Right atrium auricular region (tissue), 2 donors: ENCODE results near the gene JMJD4. TPM values are rescaled to one million over a fixed set of nuclear protein-coding genes. Genes with fewer than 3 reads are reported as not detected.

Source experiments
- DNase-seq: peaks from one replicate; pipeline ENCODE4 v3.0.0-alpha.2; 2019; ENCODE audit warnings: low spot score
- H3K27ac ChIP-seq, 2 donors: fragments of 200-600 bp; sonication (generic); 1 replicate in 1 of 2; 2 replicates in 1 of 2; pipeline ENCODE4 v1.5.1; 2016 to 2019
- H3K27me3 ChIP-seq, 2 donors: fragments of 200-600 bp; sonication (generic); one replicate each; pipeline versions ENCODE4 v1.5.1 to v1.6.0; 2017 to 2019
- H3K36me3 ChIP-seq: fragments of 200-600 bp; sonication (generic); one replicate; pipeline ENCODE4 v1.5.1; 2016
- H3K4me1 ChIP-seq, 2 donors: fragments of 200-600 bp; sonication (generic); one replicate each; pipeline versions ENCODE4 v1.5.1 to v1.6.0; 2017 to 2019
- H3K4me3 ChIP-seq, 2 donors: fragments of 200-600 bp; sonication (generic); 1 replicate in 1 of 2; 2 replicates in 1 of 2; pipeline ENCODE4 v1.5.1; 2017 to 2019; ENCODE audit warnings: mild to moderate bottlenecking in 1 of 2, moderate library complexity in 1 of 2
- H3K9me3 ChIP-seq, 2 donors: fragments of 200-600 bp; sonication (generic); one replicate each; pipeline ENCODE4 v1.5.1; 2019
- total RNA-seq, 2 donors: library from RNA; depleted of rRNA; stranded (reverse); fragments of >200 nt; gene quantifications; one replicate each; pipeline ENCODE4 v1.1.0, GENCODE V29; 2016
- TF ChIP-seq, protein P1 (sequence below), 2 donors: fragments of 200-600 bp; sonication (generic); IDR thresholded peaks; one replicate each; pipeline ENCODE4 v1.5.1; 2019; ENCODE audit warnings: antibody characterized with exemption in 2 of 2

The JMJD4 gene
- total RNA-seq, 2 donors from 2014 or later: 11.0 to 11.1 TPM

DNA sequence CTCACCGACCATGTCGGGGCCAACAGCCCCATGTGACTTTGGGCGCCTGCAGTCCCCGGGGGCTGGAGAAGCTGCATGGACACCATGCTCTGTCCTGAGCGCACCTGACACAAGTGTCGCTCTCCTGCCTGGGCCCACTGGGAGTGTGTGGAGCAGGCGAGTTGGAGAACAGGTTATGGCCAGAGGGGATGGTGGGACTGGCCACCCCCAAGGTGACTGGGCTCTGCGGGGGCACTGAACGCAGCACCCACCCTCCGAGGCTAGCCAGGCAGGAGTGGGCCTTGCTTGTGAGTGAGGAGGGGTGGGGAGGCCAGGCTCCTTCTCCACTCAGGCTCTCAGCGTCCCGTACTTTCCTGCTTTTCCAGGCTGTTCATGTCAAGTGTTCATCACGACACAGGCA lies 35.7 kb upstream of the JMJD4 start:
- Histone ChIP-seq H3K36me3 (peaks cover 34% of the 10 kb centered on the region), H3K27ac (no peak overlapping the region), H3K4me3 (no peak overlapping the region), H3K27me3 (no peaks in the 10 kb centered on the region), H3K4me1 (peaks cover 0 to 14% of the 10 kb centered on the region in 2 donors), H3K9me3 (no peaks in the 10 kb centered on the region)
- TF ChIP-seq, protein P1, sequence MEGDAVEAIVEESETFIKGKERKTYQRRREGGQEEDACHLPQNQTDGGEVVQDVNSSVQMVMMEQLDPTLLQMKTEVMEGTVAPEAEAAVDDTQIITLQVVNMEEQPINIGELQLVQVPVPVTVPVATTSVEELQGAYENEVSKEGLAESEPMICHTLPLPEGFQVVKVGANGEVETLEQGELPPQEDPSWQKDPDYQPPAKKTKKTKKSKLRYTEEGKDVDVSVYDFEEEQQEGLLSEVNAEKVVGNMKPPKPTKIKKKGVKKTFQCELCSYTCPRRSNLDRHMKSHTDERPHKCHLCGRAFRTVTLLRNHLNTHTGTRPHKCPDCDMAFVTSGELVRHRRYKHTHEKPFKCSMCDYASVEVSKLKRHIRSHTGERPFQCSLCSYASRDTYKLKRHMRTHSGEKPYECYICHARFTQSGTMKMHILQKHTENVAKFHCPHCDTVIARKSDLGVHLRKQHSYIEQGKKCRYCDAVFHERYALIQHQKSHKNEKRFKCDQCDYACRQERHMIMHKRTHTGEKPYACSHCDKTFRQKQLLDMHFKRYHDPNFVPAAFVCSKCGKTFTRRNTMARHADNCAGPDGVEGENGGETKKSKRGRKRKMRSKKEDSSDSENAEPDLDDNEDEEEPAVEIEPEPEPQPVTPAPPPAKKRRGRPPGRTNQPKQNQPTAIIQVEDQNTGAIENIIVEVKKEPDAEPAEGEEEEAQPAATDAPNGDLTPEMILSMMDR (IDR thresholded peaks at IDR 0.05): no peak
- no peak for DNase-seq

DNA sequence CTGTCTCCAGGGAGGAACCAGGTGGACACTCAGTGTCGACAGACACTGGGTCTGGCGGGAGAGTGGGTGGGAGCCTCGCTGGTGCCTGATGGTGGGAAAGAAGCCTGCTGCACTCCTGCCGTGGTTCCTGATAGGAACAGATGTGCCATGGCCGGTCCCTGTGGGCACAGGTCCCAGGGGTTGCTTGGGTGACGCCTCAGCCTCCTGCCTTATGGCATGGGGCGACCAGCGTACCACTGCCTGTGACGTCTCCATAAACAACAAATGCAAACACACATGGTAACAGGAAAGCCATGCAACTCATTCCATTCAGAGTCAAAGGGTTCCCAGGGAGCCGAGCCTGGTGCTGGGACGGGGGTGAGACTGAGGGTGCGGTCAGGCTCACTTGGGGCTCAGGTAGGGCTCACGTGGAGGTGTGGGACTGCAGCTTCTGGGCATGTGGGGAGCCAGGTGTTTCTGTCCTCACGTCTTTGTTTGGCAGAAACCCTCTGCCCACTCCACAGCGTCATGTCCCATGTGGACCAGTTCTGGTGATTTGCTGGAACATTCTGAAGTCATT lies 34.9 kb upstream of the JMJD4 start:
- H3K27me3 ChIP-seq: no peaks in the 10 kb centered on the region
- H3K4me1 ChIP-seq: peaks cover 0 to 12% of the 10 kb centered on the region in 2 donors
- TF ChIP-seq, protein P1 (IDR thresholded peaks at IDR 0.05): no peak
- H3K36me3 ChIP-seq: peaks cover 37% of the 10 kb centered on the region
- no peak for DNase-seq
- no peaks in the 10 kb centered on the region for H3K9me3 ChIP-seq
- H3K27ac ChIP-seq: no peak overlapping the region
- H3K4me3 ChIP-seq: no peak overlapping the region

DNA sequence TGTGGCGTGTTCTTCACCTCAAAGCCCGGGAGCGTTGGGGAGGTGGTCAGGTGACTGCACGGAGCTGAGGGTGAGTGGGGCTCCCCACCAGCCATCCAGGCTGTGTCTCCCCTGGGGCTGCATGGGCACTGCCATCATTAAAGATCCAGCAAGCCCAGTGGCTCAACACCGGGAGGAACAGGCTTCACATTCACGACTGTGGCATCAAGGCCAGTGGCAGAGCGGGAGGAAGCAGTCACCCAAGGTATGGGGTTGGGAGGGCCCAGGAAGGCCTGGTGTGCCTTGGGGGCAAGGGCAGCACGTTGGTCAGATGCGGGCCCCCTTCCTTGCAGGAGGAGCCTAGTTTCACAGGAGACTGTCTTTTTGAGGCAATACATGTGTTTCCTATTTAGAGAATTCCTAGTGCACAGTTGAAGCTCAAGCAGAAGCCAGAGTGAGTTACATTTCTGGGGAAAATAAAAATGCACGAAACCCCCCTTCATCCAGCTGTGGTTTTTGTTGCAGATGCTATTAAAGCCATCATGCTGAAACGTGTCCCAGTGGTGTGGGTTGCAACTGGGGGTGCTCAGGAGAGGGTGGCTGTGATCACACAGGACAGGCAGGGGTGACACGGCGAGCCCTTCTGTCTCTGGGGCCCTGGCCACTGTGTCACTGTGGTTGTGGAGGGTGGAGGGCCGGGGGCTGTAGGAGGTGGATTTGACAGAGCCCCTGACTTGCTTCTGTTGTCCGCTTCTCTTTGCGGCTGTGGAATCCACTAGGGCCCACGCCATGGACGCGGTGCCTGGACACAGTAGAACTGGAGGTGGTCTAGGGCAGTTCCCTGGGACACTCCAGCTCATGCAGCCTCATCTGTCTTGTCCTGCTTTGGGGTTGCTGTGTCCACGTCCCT lies 34.2 kb upstream of the JMJD4 start:
- H3K4me1 ChIP-seq: peaks cover 0 to 10% of the 10 kb centered on the region in 2 donors
- no peaks in the 10 kb centered on the region for H3K9me3 ChIP-seq
- TF ChIP-seq, protein P1 (IDR thresholded peaks at IDR 0.05): no peak
- H3K27me3 ChIP-seq: no peaks in the 10 kb centered on the region
- H3K4me3 ChIP-seq: no peak overlapping the region
- H3K27ac ChIP-seq: no peak overlapping the region
- H3K36me3 ChIP-seq: peaks cover 39% of the 10 kb centered on the region
- DNase-seq: no peak

DNA sequence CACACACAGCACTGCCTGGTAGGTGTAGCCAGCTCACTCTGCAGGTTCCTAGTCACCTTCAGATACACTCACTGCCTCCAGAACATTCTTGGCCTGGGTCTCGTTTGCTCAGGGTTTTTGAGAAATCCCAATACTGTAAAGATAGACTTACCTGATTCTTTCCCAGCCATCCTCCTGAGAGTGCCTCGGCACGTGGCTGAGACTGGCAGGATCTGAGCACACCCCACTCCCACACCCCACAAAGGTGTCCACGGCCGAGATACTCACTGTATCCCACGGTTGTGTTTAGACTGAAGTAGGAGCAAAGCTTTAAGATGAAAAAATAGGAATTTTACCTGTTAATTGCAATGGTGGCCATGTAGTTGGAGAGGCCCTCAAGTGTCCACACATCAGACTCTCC lies 33.5 kb upstream of the JMJD4 start:
- Histone ChIP-seq H3K27me3 (no peaks in the 10 kb centered on the region), H3K36me3 (peaks cover 39% of the 10 kb centered on the region), H3K27ac (no peak overlapping the region), H3K4me3 (no peak overlapping the region), H3K4me1 (peaks cover 0 to 11% of the 10 kb centered on the region in 2 donors), H3K9me3 (no peaks in the 10 kb centered on the region)
- no peak for DNase-seq
- TF ChIP-seq, protein P1 (IDR thresholded peaks at IDR 0.05): no peak

DNA sequence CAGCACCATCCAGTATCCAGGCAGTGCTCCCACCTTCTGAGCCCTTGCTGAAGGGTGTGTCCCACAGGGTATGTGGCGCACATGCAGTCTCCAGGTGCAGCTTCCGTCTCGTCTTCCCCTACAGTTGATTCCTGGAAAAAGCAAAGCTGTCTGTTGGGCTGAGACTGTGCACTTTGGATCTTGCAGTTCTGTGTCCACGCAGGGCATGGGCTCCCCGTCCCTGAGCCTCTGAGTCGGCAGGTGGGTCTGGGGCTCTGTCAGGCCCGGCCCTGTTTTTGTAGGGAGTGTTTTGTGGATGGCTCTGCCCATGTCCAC lies 33.0 kb upstream of the JMJD4 start:
- H3K27ac ChIP-seq: no peak overlapping the region
- H3K4me1 ChIP-seq: peaks cover 0 to 16% of the 10 kb centered on the region in 2 donors
- no peaks in the 10 kb centered on the region for H3K27me3 ChIP-seq
- no peak for DNase-seq
- peaks cover 39% of the 10 kb centered on the region for H3K36me3 ChIP-seq
- H3K4me3 ChIP-seq: no peak overlapping the region
- no peaks in the 10 kb centered on the region for H3K9me3 ChIP-seq
- TF ChIP-seq, protein P1 (IDR thresholded peaks at IDR 0.05): no peak
